Gastroesophageal sphincter (tissue), 3 donors: Measurements from ENCODE around the gene TGFB3.

Experiments used
- EP300 ChIP-seq: sonication (generic); formaldehyde crosslinking; IDR thresholded peaks from one replicate; pipeline ENCODE4 v1.6.1; 2017; ENCODE audit warnings: antibody characterized with exemption, mild to moderate bottlenecking
- POLR2A ChIP-seq, 2 donors: fragments of 450-650 bp; IDR thresholded peaks; one replicate each; pipeline ENCODE4 v1.6.1; 2017; ENCODE audit warnings: antibody characterized with exemption in 2 of 2, mild to moderate bottlenecking in 2 of 2, moderate library complexity in 1 of 2
- POLR2AphosphoS5 ChIP-seq: sonication (generic); formaldehyde crosslinking; IDR thresholded peaks from one replicate; pipeline ENCODE4 v1.6.1; 2017; ENCODE audit warnings: antibody characterized with exemption
- TF ChIP-seq, protein P1 (sequence below), 4 experiments: fragments of 200-600 bp in 2 of 4; fragments of 450-650 bp in 2 of 4; sonication (generic) in 1 of 4; IDR thresholded peaks; one replicate each; pipeline ENCODE4 v1.5.1; 2017 to 2019; ENCODE audit warnings: antibody characterized with exemption in 4 of 4, mild to moderate bottlenecking in 2 of 4, moderate library complexity in 2 of 4

DNA sequence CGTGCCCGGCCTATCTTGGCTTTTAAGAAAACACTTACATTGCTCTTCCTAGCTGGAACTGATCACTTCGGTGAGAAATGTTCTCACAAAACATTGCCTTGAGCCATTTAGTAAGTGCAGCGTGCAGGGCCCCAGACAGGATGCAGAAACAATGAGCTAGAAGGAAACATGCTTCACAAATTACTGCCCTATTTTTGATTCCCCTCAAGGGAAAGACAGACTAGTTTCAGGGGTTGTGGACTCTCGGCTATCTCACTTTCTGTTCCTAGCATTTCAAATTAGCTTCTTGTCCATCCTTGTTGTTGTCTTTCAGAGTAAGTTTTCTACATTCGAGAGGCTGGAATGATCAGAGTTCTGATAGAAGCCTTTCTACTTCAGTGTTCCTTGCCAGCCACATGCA, 21.6 kb downstream of the TGFB3 start:
- TF ChIP-seq, protein P1, sequence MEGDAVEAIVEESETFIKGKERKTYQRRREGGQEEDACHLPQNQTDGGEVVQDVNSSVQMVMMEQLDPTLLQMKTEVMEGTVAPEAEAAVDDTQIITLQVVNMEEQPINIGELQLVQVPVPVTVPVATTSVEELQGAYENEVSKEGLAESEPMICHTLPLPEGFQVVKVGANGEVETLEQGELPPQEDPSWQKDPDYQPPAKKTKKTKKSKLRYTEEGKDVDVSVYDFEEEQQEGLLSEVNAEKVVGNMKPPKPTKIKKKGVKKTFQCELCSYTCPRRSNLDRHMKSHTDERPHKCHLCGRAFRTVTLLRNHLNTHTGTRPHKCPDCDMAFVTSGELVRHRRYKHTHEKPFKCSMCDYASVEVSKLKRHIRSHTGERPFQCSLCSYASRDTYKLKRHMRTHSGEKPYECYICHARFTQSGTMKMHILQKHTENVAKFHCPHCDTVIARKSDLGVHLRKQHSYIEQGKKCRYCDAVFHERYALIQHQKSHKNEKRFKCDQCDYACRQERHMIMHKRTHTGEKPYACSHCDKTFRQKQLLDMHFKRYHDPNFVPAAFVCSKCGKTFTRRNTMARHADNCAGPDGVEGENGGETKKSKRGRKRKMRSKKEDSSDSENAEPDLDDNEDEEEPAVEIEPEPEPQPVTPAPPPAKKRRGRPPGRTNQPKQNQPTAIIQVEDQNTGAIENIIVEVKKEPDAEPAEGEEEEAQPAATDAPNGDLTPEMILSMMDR (IDR thresholded peaks at IDR 0.05), result no peak
- no peak for TF ChIP-seq POLR2A (IDR thresholded peaks at IDR 0.05)
- no peak for TF ChIP-seq POLR2AphosphoS5
- no peak for TF ChIP-seq EP300
